ENCODE results near the gene C1QL4.
A peak's percentile ranks its signal among the peaks of the same experiment; 100 is the strongest.

Gene C1QL4

GRCh38 chr12:49345051-49345824 lies 8.2 kb upstream of the C1QL4 start:
- TF ChIP-seq, protein P1, sequence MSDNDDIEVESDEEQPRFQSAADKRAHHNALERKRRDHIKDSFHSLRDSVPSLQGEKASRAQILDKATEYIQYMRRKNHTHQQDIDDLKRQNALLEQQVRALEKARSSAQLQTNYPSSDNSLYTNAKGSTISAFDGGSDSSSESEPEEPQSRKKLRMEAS (IDR thresholded peaks at IDR 0.05; ENCODE audit: low read depth, low read length), result no peak
- TF ChIP-seq, protein P2, sequence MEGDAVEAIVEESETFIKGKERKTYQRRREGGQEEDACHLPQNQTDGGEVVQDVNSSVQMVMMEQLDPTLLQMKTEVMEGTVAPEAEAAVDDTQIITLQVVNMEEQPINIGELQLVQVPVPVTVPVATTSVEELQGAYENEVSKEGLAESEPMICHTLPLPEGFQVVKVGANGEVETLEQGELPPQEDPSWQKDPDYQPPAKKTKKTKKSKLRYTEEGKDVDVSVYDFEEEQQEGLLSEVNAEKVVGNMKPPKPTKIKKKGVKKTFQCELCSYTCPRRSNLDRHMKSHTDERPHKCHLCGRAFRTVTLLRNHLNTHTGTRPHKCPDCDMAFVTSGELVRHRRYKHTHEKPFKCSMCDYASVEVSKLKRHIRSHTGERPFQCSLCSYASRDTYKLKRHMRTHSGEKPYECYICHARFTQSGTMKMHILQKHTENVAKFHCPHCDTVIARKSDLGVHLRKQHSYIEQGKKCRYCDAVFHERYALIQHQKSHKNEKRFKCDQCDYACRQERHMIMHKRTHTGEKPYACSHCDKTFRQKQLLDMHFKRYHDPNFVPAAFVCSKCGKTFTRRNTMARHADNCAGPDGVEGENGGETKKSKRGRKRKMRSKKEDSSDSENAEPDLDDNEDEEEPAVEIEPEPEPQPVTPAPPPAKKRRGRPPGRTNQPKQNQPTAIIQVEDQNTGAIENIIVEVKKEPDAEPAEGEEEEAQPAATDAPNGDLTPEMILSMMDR (IDR thresholded peaks at IDR 0.05; ENCODE audit: low read depth, low read length), result no peak
- TF ChIP-seq MYC (IDR thresholded peaks at IDR 0.05; ENCODE audit: low read depth, low read length), result no peak
- no peak for TF ChIP-seq POLR2A (IDR thresholded peaks at IDR 0.05; ENCODE audit: extremely low read depth, insufficient read length)
- H3K4me3 ChIP-seq (ENCODE audit: low read depth, low read length), result no peak overlapping the region
- peak; percentile 55 for DNase-seq (ENCODE audit: low read depth)

DNA sequence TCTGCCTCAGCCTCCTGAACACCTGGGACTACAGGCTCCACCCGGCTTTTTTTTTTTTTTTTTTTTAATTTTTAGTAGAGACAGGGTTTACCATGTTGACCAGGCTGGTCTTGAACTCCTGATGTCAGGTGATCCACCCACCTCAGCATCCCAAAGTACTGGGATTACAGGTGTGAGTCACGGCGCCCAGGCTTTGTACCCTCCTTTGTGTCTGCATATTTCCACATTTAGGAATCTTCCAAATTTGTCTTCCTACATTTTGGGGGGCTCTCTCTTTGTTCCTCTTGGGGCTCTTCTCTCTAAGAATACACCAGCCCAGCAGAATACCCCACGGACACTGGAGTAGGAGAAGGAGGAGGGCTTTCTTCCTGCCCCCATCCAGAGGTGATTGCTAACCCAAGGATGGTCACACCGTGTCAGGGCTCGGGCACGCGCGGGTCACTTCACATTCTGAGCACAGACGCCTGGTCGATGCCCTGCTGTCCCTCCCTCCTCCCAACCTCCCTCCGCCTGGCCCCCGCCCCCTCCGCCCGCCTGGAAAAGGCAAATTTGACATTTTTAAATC lies 7.6 kb upstream of the C1QL4 start:
- TF ChIP-seq MYC (IDR thresholded peaks at IDR 0.05; ENCODE audit: low read depth, low read length) (no peak), POLR2A (IDR thresholded peaks at IDR 0.05; ENCODE audit: extremely low read depth, insufficient read length) (no peak)
- TF ChIP-seq, protein P1 (IDR thresholded peaks at IDR 0.05; ENCODE audit: low read depth, low read length), result no peak
- TF ChIP-seq, protein P2 (IDR thresholded peaks at IDR 0.05; ENCODE audit: low read depth, low read length), result no peak
- H3K4me3 ChIP-seq (ENCODE audit: low read depth, low read length), result no peak overlapping the region
- DNase-seq (ENCODE audit: low read depth), result no peak

GRCh38 chr12:49342914-49343731 lies 6.1 kb upstream of the C1QL4 start:
- TF ChIP-seq POLR2A (IDR thresholded peaks at IDR 0.05; ENCODE audit: extremely low read depth, insufficient read length) (no peak), MYC (IDR thresholded peaks at IDR 0.05; ENCODE audit: low read depth, low read length) (no peak)
- TF ChIP-seq, protein P1 (IDR thresholded peaks at IDR 0.05; ENCODE audit: low read depth, low read length), result no peak
- TF ChIP-seq, protein P2 (IDR thresholded peaks at IDR 0.05; ENCODE audit: low read depth, low read length), result no peak
- H3K4me3 ChIP-seq (ENCODE audit: low read depth, low read length), result no peak overlapping the region
- no peak for DNase-seq (ENCODE audit: low read depth)

GRCh38 chr12:49342066-49342913 lies 5.3 kb upstream of the C1QL4 start:
- peak; percentile 93 for DNase-seq (ENCODE audit: low read depth)
- no peak overlapping the region for H3K4me3 ChIP-seq (ENCODE audit: low read depth, low read length)
- TF ChIP-seq MYC (IDR thresholded peaks at IDR 0.05; ENCODE audit: low read depth, low read length), result peak; percentile 40; the same call in 1 of the 2 replicates
- TF ChIP-seq, protein P2 (IDR thresholded peaks at IDR 0.05; ENCODE audit: low read depth, low read length), result peak; percentile 83
- no peak for TF ChIP-seq POLR2A (IDR thresholded peaks at IDR 0.05; ENCODE audit: extremely low read depth, insufficient read length)
- TF ChIP-seq, protein P1 (IDR thresholded peaks at IDR 0.05; ENCODE audit: low read depth, low read length), result no peak

GRCh38 chr12:49341777-49342065 lies 4.7 kb upstream of the C1QL4 start:
- H3K4me3 ChIP-seq (ENCODE audit: low read depth, low read length), result no peak overlapping the region
- TF ChIP-seq POLR2A (IDR thresholded peaks at IDR 0.05; ENCODE audit: extremely low read depth, insufficient read length) (no peak), MYC (IDR thresholded peaks at IDR 0.05; ENCODE audit: low read depth, low read length) (no peak)
- TF ChIP-seq, protein P2 (IDR thresholded peaks at IDR 0.05; ENCODE audit: low read depth, low read length), result no peak
- TF ChIP-seq, protein P1 (IDR thresholded peaks at IDR 0.05; ENCODE audit: low read depth, low read length), result no peak
- DNase-seq (ENCODE audit: low read depth), result no peak

Measured in NB4 (cell line).